Neural cell (in vitro differentiated cells): ENCODE data around the gene MYEOV. TPM values are rescaled to one million over a fixed set of nuclear protein-coding genes. Genes with fewer than 3 reads are reported as not detected.

ENCODE experiments used
- H2AFZ ChIP-seq: fragments of 200-600, 300-800 bp; sonication (generic), shearing (Covaris generic); 2 replicates; pipeline ENCODE4 v1.6.0; 2014; ENCODE audit warnings: low read depth, mild to moderate bottlenecking, antibody characterized with exemption, low read length, moderate library complexity
- H3F3A ChIP-seq: fragments of 200-600 bp; shearing (Covaris generic); 2 replicates; pipeline ENCODE4 v1.6.1; 2016; ENCODE audit warnings: mild to moderate bottlenecking, moderate library complexity, mixed read lengths, antibody characterized with exemption, low read length; ENCODE audit not compliant: insufficient read depth, poor library complexity, severe bottlenecking
- H3K27ac ChIP-seq: fragments of 200-600, 300-800 bp; sonication (generic), shearing (Covaris generic); 2 replicates; pipeline ENCODE4 v1.5.1; 2014; ENCODE audit warnings: mild to moderate bottlenecking, low read length, moderate library complexity
- H3K27me3 ChIP-seq: fragments of 300-800, 200-600 bp; sonication (generic), shearing (Covaris generic); 2 replicates; pipeline ENCODE4 v1.6.0; 2014; ENCODE audit warnings: mild to moderate bottlenecking, low read depth, low read length, moderate library complexity; ENCODE audit not compliant: insufficient read depth
- H3K36me3 ChIP-seq: fragments of 300-800, 200-600 bp; sonication (generic), shearing (Covaris generic); 2 replicates; pipeline ENCODE4 v1.5.1; 2014; ENCODE audit warnings: mild to moderate bottlenecking, antibody characterized with exemption, low read length, moderate library complexity; ENCODE audit not compliant: insufficient read depth
- H3K4me2 ChIP-seq: fragments of 300-800, 200-600 bp; sonication (generic), shearing (Covaris generic); 2 replicates; pipeline ENCODE4 v1.6.0; 2014; ENCODE audit warnings: mild to moderate bottlenecking, low read length
- H3K4me3 ChIP-seq: fragments of 300-800, 200-600 bp; sonication (generic), shearing (Covaris generic); 2 replicates; pipeline ENCODE4 v1.5.1; 2014; ENCODE audit warnings: mild to moderate bottlenecking, low read length, moderate library complexity
- H3K79me2 ChIP-seq: fragments of 200-600 bp; shearing (Covaris generic); replicated peaks from 2 replicates; pipeline ENCODE4 v1.6.0; 2014; ENCODE audit warnings: mild to moderate bottlenecking, low read length, moderate library complexity; ENCODE audit not compliant: insufficient read depth
- H3K9ac ChIP-seq: fragments of 300-800, 200-600 bp; sonication (generic), shearing (Covaris generic); 2 replicates; pipeline ENCODE4 v1.6.1; 2016; ENCODE audit warnings: mild to moderate bottlenecking, low read length, mixed read lengths
- H3K9me2 ChIP-seq: fragments of 200-600 bp; shearing (Covaris generic); 2 replicates; pipeline ENCODE4 v1.6.1; 2016; ENCODE audit warnings: mild to moderate bottlenecking, low read length, mixed read lengths; ENCODE audit not compliant: insufficient read depth
- H3K9me3 ChIP-seq: fragments of 200-600, 300-800 bp; sonication (generic), shearing (Covaris generic); 2 replicates; pipeline ENCODE4 v1.6.1; 2016; ENCODE audit warnings: mild to moderate bottlenecking, mixed run types, low read length, moderate library complexity, mixed read lengths
- H4K20me1 ChIP-seq: fragments of 200-600 bp; shearing (Covaris generic); 2 replicates; pipeline ENCODE4 v1.6.1; 2016; ENCODE audit warnings: mild to moderate bottlenecking, mixed run types; ENCODE audit not compliant: insufficient read depth
- EP300 ChIP-seq: fragments of 450-650 bp; conservative IDR thresholded peaks from 2 replicates; pipeline ENCODE4 v1.6.1; 2014; ENCODE audit warnings: antibody characterized with exemption, mild to moderate bottlenecking, moderate library complexity; ENCODE audit not compliant: poor library complexity, severe bottlenecking
- EZH2 ChIP-seq: fragments of 200-600, 300-800 bp; shearing (Covaris generic), sonication (generic); IDR thresholded peaks from 2 replicates; pipeline ENCODE4 v1.6.1; 2014; ENCODE audit warnings: antibody characterized with exemption, low read length, borderline replicate concordance, mild to moderate bottlenecking; ENCODE audit not compliant: insufficient read depth, poor library complexity, severe bottlenecking
- MXI1 ChIP-seq: fragments of 450-650 bp; conservative IDR thresholded peaks from 2 replicates; pipeline ENCODE4 v1.6.1; 2014; ENCODE audit warnings: antibody characterized with exemption, mild to moderate bottlenecking; ENCODE audit not compliant: poor library complexity, severe bottlenecking
- POLR2AphosphoS5 ChIP-seq: IDR thresholded peaks from 2 replicates; pipeline ENCODE4 v1.6.1; 2012
- RAD21 ChIP-seq: fragments of 450-650 bp; conservative IDR thresholded peaks from 2 replicates; pipeline ENCODE4 v1.6.1; 2014; ENCODE audit warnings: antibody characterized with exemption, mild to moderate bottlenecking, moderate library complexity
- REST ChIP-seq: IDR thresholded peaks from 2 replicates; pipeline ENCODE4 v1.6.1; 2012; ENCODE audit warnings: borderline replicate concordance
- SMC3 ChIP-seq: fragments of 450-650 bp; conservative IDR thresholded peaks from 2 replicates; pipeline ENCODE4 v1.6.1; 2014; ENCODE audit warnings: antibody characterized with exemption, mild to moderate bottlenecking, moderate library complexity; ENCODE audit not compliant: poor library complexity
- TAF1 ChIP-seq: IDR thresholded peaks from 2 replicates; pipeline ENCODE4 v1.6.1; 2012; ENCODE audit warnings: low read depth
- polyA plus RNA-seq: library from polyadenylated mRNA; depleted of rRNA; stranded (reverse); fragments of >200 nt; gene quantifications from 2 replicates; pipeline ENCODE4 v1.2.3, GENCODE V29; 2014
- TF ChIP-seq, protein P1 (sequence below): fragments of 450-650 bp; IDR thresholded peaks from 2 replicates; pipeline ENCODE4 v1.5.1; 2014; ENCODE audit warnings: antibody characterized with exemption, mild to moderate bottlenecking, moderate library complexity; ENCODE audit not compliant: poor library complexity, severe bottlenecking

Gene MYEOV
- polyA plus RNA-seq, 1 donor from 2014 or later = not detected

- H3F3A ChIP-seq = no peaks in the 10 kb centered on the region
- no peaks in the 10 kb centered on the region for H3K27me3 ChIP-seq
- no peaks in the 10 kb centered on the region for H3K9me2 ChIP-seq
- H3K27ac ChIP-seq = no peak overlapping the region
- H3K79me2 ChIP-seq = no peaks in the 10 kb centered on the region
- H3K9me3 ChIP-seq = no peaks in the 10 kb centered on the region
- no peak overlapping the region for H3K9ac ChIP-seq
- no peaks in the 10 kb centered on the region for H3K36me3 ChIP-seq
- TF ChIP-seq POLR2AphosphoS5 = no peak
- no peak for TF ChIP-seq MXI1
- TF ChIP-seq TAF1 = no peak
- no peak for TF ChIP-seq EP300
- TF ChIP-seq, protein P1, sequence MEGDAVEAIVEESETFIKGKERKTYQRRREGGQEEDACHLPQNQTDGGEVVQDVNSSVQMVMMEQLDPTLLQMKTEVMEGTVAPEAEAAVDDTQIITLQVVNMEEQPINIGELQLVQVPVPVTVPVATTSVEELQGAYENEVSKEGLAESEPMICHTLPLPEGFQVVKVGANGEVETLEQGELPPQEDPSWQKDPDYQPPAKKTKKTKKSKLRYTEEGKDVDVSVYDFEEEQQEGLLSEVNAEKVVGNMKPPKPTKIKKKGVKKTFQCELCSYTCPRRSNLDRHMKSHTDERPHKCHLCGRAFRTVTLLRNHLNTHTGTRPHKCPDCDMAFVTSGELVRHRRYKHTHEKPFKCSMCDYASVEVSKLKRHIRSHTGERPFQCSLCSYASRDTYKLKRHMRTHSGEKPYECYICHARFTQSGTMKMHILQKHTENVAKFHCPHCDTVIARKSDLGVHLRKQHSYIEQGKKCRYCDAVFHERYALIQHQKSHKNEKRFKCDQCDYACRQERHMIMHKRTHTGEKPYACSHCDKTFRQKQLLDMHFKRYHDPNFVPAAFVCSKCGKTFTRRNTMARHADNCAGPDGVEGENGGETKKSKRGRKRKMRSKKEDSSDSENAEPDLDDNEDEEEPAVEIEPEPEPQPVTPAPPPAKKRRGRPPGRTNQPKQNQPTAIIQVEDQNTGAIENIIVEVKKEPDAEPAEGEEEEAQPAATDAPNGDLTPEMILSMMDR = no peak
- TF ChIP-seq RAD21 = no peak
- TF ChIP-seq SMC3 = no peak
- no peak for TF ChIP-seq REST
- no peak for TF ChIP-seq EZH2
- H3K4me2 ChIP-seq = no peak overlapping the region
- no peak overlapping the region for H3K4me3 ChIP-seq
- no peaks in the 10 kb centered on the region for H4K20me1 ChIP-seq
- H2AFZ ChIP-seq = no peak overlapping the region
These were observed 6.4 kb downstream of the MYEOV start for GRCh38 chr11:69300120-69301060.

DNA sequence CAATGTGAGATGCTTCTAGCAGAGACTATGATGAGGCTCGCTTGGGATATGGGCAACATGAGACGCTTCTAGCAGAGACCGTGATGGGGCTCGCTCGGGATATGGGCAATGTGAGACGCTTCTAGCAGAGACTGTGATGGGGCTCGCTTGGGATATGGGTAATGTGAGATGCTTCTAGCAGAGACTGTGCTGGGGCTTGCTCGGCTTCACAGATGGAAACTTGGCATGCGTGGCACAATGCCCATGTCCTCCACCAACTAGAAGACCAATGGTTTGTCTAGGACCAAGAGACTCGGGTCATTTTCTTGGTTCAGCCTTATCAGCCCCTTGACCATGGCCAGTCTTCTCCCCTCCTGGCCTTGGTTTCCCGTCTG, 7.1 kb downstream of the MYEOV start:
- no peak overlapping the region for H3K27ac ChIP-seq
- H3K4me2 ChIP-seq = no peak overlapping the region
- H3K36me3 ChIP-seq = no peaks in the 10 kb centered on the region
- no peaks in the 10 kb centered on the region for H3K27me3 ChIP-seq
- no peak overlapping the region for H3K4me3 ChIP-seq
- H3F3A ChIP-seq = no peaks in the 10 kb centered on the region
- H3K9me2 ChIP-seq = no peaks in the 10 kb centered on the region
- TF ChIP-seq, protein P1 = no peak
- TF ChIP-seq POLR2AphosphoS5 (no peak), TAF1 (no peak), MXI1 (no peak), EP300 (no peak), REST (no peak), RAD21 (no peak), SMC3 (no peak), EZH2 (no peak)
- no peaks in the 10 kb centered on the region for H4K20me1 ChIP-seq
- H3K9ac ChIP-seq = no peak overlapping the region
- H3K9me3 ChIP-seq = no peaks in the 10 kb centered on the region
- H3K79me2 ChIP-seq = no peaks in the 10 kb centered on the region
- H2AFZ ChIP-seq = no peak overlapping the region
